HG02571 (cell line): ENCODE data around the gene SMIM32.

ENCODE experiments used
- ATAC-seq: cut with Tn5 transposase; IDR thresholded peaks from one replicate; pipeline ENCODE4 v1.9.1; 2021; ENCODE audit warnings: mild to moderate bottlenecking, moderate library complexity; ENCODE audit not compliant: unreplicated experiment

SMIM32 gene

DNA sequence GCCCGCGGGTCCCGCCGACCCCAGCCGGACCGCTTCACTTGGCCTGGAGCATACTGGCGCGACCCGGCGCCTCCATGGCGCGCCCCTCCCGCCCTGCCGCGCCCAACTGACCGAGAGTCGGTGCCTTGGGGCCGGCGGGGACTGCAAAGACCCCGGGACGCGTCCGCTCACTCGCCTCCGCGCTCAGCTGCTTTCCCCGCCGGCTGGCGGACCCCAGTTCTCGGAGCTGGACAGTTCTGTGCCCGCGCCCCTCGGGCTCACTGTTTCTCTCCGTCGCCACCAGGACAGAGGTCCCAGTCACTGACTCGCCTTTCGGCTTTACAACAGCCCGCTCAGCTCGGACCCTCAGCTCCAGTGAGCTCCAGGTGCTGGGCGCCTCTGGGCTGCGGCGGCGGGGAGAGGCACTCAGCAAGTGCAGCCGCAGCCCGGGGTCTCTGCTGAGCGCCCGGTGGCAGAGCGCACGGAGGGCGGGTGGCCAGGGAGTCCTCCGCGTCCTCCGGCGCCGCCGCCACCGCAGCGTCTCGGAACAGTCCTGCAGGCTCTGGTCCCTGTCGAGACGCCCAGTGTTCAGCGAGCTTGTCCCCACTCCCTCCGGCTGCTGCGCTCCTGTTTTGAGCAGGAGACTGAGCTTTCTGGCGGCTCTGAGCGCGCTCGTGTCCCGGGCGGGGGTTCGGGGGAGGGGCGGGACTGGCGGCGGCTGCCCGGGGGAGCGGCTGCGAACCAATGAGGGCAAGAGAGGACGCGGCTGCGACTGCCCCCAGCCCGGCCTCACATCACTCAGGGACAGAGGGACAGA lies at the start of gene SMIM32:
Gene SMIM32, minus strand, starts transcription at position 637 of the 796 bp plus-strand sequence. CDS start 638 bp downstream, outside the sequence.
- no peak for ATAC-seq

- peak; percentile 50 for ATAC-seq
These were observed 49.6 kb upstream of the SMIM32 start for GRCh38 chr5:136242611-136243010.

DNA sequence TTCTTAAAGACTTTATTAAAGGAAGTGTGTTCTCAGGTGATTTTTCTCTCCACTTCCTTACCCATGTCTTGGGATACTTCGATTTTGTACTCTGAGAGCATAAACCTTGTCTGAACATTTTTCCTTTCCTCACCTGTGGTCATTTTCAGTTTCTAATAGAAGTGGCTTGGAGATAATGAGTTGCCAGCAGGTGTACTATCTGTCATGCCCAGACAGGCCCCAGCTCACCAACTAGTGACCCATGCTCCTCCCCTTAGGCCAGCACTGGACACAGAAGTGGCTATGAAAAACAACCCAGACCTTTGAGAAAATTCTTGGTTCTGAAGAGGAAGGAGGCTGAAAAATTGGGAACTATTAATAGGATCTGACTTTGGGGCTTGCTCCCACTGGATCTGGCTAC lies 49.2 kb upstream of the SMIM32 start:
- ATAC-seq = peak; percentile 62

DNA sequence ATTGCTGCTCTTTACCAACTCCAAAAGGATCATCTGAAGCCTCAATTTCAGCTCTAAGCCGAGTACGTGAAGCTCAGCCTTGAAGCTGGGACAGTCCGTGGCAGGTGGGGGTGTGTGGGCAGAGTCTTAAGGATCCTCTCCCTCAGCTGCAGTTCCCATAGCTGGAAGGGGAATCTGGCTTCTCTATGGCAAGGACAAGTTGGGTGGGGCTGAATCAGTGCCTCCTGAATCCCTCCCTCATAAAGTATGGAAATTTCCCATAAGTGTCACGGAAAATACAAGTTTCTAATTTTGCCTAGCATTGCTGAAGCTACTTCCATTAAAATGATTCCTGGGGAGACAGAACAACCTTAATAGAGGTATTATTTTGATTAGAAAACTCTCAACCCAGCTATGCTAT lies 47.9 kb upstream of the SMIM32 start:
- no peak for ATAC-seq

- ATAC-seq = no peak
These were observed 43.6 kb upstream of the SMIM32 start for GRCh38 chr5:136236479-136237083.

- ATAC-seq = no peak
These were observed 42.4 kb upstream of the SMIM32 start for GRCh38 chr5:136235321-136235720.

GRCh38 chr5:136232316-136232715 lies 39.4 kb upstream of the SMIM32 start:
- peak; percentile 65 for ATAC-seq

DNA sequence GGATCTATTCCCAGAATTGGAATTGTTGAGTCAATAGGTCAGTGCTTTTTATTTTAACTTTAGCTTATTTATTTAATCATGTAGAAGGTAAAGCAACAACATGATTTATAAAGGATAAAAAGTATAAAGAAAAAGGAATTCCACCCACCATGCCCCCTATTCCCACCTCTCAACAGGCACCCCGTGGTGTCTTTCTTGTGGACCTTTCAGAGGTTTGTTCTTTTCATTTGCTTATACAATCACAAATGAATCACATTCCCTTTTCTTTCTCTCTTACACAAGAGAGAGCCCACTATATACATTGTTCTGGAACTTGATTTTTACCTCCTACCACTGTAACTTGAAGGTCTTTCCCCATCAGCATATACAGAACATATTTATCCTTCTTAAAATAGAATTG lies 37.2 kb upstream of the SMIM32 start:
- no peak for ATAC-seq

DNA sequence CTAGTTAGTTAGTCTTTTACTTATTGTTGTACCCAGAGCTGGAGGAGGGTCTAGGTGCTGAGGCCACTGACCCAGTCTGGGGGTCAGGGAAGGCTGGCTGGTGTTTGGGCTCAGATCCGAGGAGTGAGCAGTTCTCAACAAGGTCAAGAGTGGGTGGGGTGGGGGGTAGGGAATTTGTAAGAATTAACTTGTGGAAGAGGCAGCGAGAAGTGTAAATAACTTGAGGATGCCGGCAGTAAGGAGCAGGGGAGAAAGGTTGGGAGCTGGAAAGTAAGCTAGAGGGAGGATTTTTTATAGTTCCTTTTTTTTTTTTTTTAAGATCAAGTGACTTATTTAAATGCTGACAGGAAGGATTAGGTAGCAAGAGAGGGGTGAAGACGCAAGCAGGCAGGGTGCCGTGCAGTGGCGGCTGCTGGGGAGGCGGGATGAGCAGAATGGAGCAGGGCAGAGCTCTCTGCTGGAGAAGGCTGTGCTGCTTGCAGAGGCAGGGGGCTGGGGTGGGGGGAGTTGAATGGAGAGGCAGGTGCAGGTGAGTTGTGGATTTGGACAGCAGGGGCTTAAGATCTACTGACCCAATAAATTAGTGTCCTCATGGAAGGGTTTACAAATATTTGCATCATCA lies 35.3 kb upstream of the SMIM32 start:
- ATAC-seq = no peak

- ATAC-seq = no peak
These were observed 33.4 kb upstream of the SMIM32 start for GRCh38 chr5:136226401-136226800.

DNA sequence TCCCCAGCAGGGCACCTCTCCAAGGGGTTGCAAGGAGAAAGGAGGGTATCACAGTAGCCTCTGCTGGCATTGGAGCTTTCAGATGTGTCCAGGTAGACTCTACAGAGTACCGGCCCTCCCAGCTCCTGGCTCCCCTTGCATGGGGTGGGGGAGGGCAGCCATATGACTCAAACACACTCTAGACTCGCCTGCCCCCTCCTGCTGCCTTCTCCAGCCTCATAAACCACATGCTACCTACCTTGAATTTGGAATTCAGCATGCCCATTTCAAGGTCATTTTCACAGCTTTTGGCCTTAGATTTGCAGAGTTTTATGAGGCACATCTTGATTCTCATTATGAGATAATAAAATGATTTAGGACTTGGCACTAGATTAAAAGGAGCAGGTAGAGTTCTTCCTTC lies 32.8 kb upstream of the SMIM32 start:
- no peak for ATAC-seq

DNA sequence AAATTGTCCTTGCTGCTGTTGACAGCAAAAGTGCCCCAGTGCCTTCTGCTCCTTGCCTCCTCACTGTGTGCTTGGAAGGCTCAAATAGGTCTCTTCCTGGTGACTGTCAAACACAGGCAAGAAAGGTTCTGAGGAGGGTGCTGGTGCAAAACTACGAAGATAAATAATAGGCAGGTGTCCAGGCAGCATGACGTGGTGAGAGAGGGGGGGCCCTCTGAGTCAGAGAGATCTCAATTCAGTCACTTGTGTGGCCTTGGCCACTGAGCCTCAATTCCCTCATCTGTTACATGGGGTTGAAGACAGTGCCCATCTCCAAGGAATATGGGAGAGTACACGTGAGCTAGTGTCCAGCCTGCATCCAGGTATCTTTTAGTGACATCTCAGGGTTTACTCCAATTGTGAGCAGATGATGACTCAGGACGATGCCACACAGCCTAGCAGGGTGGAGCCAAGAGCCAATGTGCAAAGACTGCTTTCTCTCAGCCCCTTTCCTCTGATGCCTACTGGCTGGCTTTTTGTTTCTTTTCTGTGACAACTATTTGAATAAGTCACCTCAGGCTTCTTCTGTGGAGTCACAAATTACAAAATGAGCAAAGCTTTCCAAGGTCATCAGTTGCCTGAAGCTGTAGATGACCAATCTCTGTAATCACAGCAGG lies 29.7 kb upstream of the SMIM32 start:
- no peak for ATAC-seq

GRCh38 chr5:136221340-136221739 lies 28.4 kb upstream of the SMIM32 start:
- ATAC-seq = no peak

GRCh38 chr5:136216230-136216629 lies 23.3 kb upstream of the SMIM32 start:
- ATAC-seq = no peak

- no peak for ATAC-seq
These were observed 22.9 kb upstream of the SMIM32 start for GRCh38 chr5:136215812-136216211.

GRCh38 chr5:136213919-136214493 lies 21.0 kb upstream of the SMIM32 start:
- no peak for ATAC-seq

GRCh38 chr5:136212252-136212721 lies 19.3 kb upstream of the SMIM32 start:
- ATAC-seq = no peak

- no peak for ATAC-seq
These were observed 18.5 kb upstream of the SMIM32 start for GRCh38 chr5:136211282-136212040.

- no peak for ATAC-seq
These were observed 17.3 kb upstream of the SMIM32 start for GRCh38 chr5:136210259-136210658.

- no peak for ATAC-seq
These were observed 16.5 kb upstream of the SMIM32 start for GRCh38 chr5:136209346-136209910.
